HG02870 (cell line): ENCODE results near the gene FAM107B.

Experiments
- ATAC-seq: cut with Tn5 transposase; IDR thresholded peaks from one replicate; pipeline ENCODE4 v1.9.1; 2021; ENCODE audit warnings: mild to moderate bottlenecking, moderate library complexity; ENCODE audit not compliant: unreplicated experiment

The FAM107B gene

DNA sequence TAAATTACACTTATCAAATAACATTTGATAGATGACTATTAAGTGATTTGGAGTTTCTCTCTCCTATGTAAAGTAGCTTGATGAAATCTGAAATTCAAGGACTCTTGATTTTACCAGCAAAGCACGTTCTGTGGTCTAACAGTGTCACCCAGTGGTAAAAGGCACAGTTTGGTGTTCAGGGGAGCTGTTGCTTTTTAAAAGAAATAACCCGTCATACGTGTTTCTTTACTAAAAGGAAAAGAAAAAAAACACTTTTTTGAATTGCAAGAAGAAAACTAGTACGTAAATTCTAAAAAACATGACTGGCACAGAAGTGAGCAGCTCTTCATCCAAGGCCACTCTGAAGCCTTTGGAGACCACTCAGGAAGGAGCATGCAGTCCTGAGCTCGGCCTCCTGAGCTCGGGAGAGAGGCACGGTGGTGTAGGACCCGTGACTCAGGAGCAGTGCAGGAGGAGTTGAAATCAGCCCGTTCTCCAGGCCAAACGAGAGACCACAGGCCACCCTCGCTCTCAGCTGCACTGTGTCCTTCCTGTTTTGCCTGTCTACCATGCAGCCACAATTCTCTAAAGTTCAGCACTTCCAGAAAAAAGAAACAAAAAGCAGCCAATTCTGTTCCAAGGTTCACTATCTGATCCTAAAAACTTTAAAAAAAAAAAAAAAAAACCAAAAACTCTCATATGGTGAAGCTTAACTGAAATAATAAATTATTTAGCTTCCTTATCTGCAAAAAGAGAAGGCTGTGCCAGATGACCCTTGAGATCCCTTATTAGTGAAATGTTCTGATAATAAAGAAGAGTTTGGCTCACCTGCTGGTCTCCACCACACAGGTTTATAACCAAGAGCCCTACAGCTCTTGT, 231.4 kb downstream of the FAM107B start:
- no peak for ATAC-seq

DNA sequence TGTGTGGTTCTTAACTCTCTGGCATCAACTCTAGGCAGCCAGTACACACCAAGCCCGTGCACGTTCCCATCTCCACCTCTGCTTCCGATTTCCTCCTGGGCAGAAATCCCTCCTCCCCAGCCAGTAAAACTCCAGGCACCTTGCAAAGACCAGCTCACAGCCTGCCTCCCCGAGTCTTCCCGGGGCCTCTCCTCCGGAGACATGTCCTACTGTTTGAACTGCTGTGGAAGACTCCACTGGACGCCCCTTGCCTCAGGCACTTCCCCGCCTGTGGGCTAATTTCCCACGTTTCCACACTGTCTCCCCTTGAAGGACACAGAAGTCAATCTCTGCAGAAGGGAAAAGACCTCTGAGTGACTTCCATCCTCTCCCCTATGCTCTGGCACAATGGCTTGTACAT, 233.3 kb downstream of the FAM107B start:
- no peak for ATAC-seq

GRCh38 chr10:14540611-14541010, 234.1 kb downstream of the FAM107B start:
- ATAC-seq = no peak

DNA sequence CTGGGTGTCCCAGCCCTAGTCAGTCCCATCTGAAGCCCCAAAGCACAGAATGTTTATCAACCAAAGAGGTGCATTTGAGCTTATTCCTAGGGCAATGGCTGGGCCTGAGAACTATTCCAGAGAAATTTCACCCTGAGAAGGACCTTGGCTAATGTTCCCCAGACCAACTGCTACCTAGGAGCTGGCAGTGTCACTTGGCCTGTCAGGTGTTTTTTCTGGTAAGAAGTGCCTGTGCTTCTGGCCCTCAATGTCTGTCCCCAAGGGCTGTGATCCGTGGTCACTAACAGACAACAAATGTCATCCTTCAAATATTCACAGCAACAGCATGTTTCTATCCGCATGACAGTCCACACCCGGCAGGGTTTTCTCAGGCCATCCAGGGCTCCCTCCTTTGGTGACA, 234.6 kb downstream of the FAM107B start:
- no peak for ATAC-seq

- no peak for ATAC-seq
Observed at GRCh38 chr10:14539176-14539575, 235.5 kb downstream of the FAM107B start.

GRCh38 chr10:14536241-14537213, 238.2 kb downstream of the FAM107B start:
- ATAC-seq = no peak

- no peak for ATAC-seq
Observed at GRCh38 chr10:14535457-14536130, 239.1 kb downstream of the FAM107B start.

GRCh38 chr10:14534152-14534551, 240.5 kb downstream of the FAM107B start:
- no peak for ATAC-seq

GRCh38 chr10:14533295-14533694, 241.4 kb downstream of the FAM107B start:
- ATAC-seq = no peak

- ATAC-seq = no peak
Observed at GRCh38 chr10:14532473-14533251, 242.0 kb downstream of the FAM107B start.

GRCh38 chr10:14531974-14532373, 242.7 kb downstream of the FAM107B start:
- ATAC-seq = no peak

- ATAC-seq = no peak
Observed at GRCh38 chr10:14530465-14530864, 244.2 kb downstream of the FAM107B start.

DNA sequence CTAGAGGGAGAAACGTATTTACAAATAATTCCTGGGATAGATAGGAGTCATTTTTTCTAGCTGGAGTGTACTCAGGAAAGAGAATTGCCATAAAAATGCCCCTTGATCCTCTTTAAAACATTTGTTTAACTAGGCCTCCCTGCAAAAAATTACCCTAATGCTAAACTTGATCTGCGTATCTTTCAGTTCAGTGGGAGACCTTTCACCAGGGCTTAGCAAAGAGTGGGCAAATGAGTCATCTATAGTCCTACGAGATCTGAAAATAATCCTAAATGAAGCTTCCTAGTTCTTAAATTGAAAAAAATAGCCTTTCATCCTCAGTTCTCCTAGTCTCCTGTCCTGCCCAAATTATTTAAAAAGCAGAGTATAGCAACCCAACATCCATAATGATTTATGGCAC, 245.3 kb downstream of the FAM107B start:
- no peak for ATAC-seq

DNA sequence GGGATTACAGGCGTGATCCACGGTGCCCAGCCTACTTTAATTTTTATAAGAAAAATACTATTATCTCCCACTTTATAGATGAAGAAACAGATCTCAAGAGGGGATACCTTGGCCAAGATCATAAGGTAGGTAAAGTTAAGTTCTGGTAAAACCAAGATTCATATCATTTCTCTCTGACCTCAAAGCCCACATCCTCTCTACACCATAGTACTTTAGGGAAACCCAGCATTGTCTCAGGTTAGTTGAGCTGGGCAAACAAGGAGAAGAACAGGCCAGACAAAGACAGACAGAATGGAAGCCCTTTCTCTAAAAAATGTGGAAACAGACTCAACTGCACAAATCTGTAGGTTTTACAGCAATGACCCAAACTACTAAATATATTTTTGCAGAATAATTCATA, 246.2 kb downstream of the FAM107B start:
- ATAC-seq = no peak

DNA sequence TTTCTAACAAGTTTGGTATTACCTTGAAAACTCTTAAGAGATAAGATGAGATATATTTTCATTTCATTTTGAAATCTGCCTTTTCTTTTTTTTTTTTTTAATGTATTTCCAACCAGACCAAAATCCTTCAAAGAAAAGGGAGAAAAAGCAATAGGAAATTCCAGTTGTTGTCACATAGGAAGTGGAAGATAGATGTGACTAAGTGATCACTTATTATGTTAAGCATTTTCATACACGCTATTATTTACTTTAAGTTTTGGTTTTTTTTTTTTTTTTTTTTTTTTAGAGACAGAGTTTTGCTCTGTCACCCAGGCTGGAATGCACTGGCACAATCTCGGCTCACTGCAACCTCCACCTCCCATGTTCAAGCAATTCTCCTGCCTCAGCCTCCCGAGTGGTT, 246.8 kb downstream of the FAM107B start:
- ATAC-seq = no peak

DNA sequence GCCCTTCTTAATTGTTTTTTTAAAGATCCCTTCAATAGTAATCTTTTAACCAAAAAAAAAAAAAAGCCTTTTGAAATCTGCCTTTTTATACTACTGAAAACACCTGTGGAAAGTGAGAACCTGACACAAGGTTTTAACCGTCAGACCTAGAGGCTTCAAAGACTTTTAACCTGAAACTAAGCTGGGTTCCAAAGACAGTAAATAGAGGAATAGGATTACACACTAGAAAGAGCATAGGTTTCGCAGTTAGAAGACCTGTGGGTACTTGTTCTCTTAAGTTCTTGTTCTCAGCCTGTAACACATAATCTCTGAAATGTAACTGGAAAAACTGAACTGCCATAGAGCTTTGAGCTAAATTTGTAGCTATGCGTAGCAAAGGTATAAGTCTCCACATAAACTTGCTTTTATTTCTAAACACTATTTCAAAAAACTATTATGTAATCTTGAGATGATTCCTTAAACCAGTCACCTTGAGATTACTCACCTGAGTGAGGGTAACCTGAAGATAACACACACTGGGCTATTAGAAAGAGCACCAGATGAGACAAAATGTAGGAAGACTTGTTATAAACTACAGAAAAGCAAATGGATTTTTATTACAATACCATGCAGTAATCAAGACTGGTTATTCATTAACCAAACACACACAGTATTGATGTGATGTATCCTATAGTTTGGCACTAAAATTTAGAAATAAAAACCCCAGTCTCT, 247.4 kb downstream of the FAM107B start:
- ATAC-seq = peak; percentile 84

DNA sequence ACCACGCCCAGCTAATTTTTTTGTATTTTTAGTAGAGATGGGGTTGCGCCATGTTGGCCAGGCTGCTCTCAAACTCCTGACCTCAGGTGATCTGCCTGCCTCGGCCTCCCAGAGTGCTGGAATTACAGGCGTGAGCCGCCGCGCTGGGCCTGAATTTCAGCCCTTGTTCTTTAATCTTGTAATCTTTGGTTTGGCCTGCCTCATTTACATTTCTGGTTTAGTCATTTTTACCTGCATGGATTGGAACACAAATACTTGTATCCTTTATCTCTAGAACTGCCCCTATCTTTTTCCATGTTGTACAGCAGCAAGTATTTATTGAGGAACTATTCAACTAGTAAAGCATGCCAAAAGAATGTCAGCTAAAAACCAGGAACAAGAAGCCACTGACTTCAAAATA, 248.4 kb downstream of the FAM107B start:
- ATAC-seq = no peak

DNA sequence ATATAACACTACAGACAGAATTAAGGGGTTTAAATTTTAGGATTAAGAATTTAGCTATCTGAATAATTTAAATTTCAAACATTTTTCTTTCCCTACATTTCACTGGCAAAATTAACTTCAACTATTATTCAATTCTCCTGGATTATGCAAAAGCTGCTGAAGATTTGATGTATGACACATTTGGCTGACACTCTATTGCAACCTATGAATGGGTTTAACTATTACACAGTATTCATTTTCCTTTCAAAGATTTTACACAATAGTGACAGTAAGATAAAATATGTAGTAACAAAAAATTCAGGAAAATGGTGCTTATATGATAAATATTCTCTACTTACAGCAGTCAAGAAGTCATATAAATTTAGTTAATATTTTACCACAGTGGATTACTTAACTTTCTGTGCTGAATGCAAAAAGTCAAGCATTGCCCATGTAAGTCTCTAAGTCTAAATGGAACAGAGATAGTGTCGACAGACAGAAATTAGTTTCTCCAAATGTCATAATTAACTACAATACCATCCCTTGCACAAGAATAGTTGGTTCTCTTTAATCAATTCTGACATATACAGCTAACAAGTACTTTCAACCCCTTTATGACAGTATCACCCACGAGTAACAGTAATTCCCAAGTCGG, 249.9 kb downstream of the FAM107B start:
- ATAC-seq = no peak

GRCh38 chr10:14523286-14523685, 251.4 kb downstream of the FAM107B start:
- no peak for ATAC-seq
